PC-9 (cell line): ENCODE measurements around the gene ADGRA1. TPM values are rescaled to one million over a fixed set of nuclear protein-coding genes. Genes with fewer than 3 reads are reported as not detected.

ENCODE experiments used
- BruUV-seq: library from RNA; stranded (reverse); fragments of 400-500 nt; replicated peaks from 2 replicates; lab custom pipeline; 2021; lab: Mats Ljungman, UMichigan
- CTCF ChIA-PET: fragments of 300-600 bp; sonication (Branson Sonifier 250); formaldehyde crosslinking; loops from one replicate; lab custom pipeline; 2022; ENCODE audit warnings: antibody characterized with exemption; lab: Charles Lee
- POLR2A ChIA-PET: fragments of 300-600 bp; sonication (Branson Sonifier 250); formaldehyde crosslinking; loops from one replicate; lab custom pipeline; 2022; ENCODE audit warnings: antibody characterized with exemption; ENCODE audit not compliant: unreplicated experiment; lab: Charles Lee
- DNase-seq, 2 experiments: peaks; one replicate each; pipeline versions ENCODE4 v3.0.0 to v3.0.0-alpha.2; 2015 to 2022; ENCODE audit warnings: mixed read lengths in 1 of 2
- H2AFZ ChIP-seq: fragments of 200-600 bp; sonication (generic); 2 replicates; pipeline ENCODE4 v1.8.1; 2017; ENCODE audit warnings: antibody characterized with exemption
- H3F3A ChIP-seq: fragments of 200-600 bp; sonication (generic); 2 replicates; pipeline ENCODE4 v1.8.1; 2017; ENCODE audit warnings: antibody characterized with exemption, mild to moderate bottlenecking, low read depth; ENCODE audit not compliant: insufficient read depth
- H3K27ac ChIP-seq: fragments of 200-600 bp; sonication (generic); 2 replicates; pipeline ENCODE4 v1.6.1; 2016; ENCODE audit warnings: mixed run types
- H3K27me3 ChIP-seq: fragments of 200-600 bp; sonication (generic); 2 replicates; pipeline ENCODE4 v1.6.1; 2016; ENCODE audit warnings: low read depth, mixed run types; ENCODE audit not compliant: insufficient read depth
- H3K36me3 ChIP-seq: fragments of 200-600 bp; sonication (generic); 2 replicates; pipeline ENCODE4 v1.6.1; 2016; ENCODE audit warnings: low read depth, mixed run types
- H3K4me1 ChIP-seq: fragments of 200-600 bp; sonication (generic); replicated peaks from 2 replicates; pipeline ENCODE4 v1.6.1; 2016; ENCODE audit warnings: mixed run types; ENCODE audit not compliant: insufficient read depth
- H3K4me2 ChIP-seq: fragments of 200-600 bp; sonication (generic); 2 replicates; pipeline ENCODE4 v1.6.1; 2017; ENCODE audit warnings: mixed run types
- H3K4me3 ChIP-seq: fragments of 200-600 bp; sonication (generic); 2 replicates; pipeline ENCODE4 v1.6.1; 2016; ENCODE audit warnings: mixed run types
- H3K79me2 ChIP-seq: fragments of 200-600 bp; sonication (generic); 2 replicates; pipeline ENCODE4 v1.6.1; 2017; ENCODE audit warnings: low read depth, mixed run types
- H3K9me2 ChIP-seq: fragments of 200-600 bp; sonication (generic); 2 replicates; pipeline ENCODE4 v1.8.1; 2017; ENCODE audit warnings: mild to moderate bottlenecking; ENCODE audit not compliant: insufficient read depth
- H3K9me3 ChIP-seq: fragments of 200-600 bp; sonication (generic); 2 replicates; pipeline ENCODE4 v1.8.1; 2016; ENCODE audit warnings: low read depth; ENCODE audit not compliant: insufficient read depth
- H4K20me1 ChIP-seq: fragments of 200-600 bp; sonication (generic); 2 replicates; pipeline ENCODE4 v1.8.1; 2017; ENCODE audit not compliant: insufficient read depth
- EZH2 ChIP-seq: fragments of 200-600 bp; sonication (generic); IDR thresholded peaks from 2 replicates; pipeline ENCODE4 v1.8.0; 2017; ENCODE audit warnings: antibody characterized with exemption, low read depth
- intact Hi-C: fragments of 100-400 bp; cut with micrococcal nuclease; formaldehyde crosslinking; loops from one replicate; pipeline ENCODE4 v1.10.0; 2022; ENCODE audit not compliant: unreplicated experiment
- total RNA-seq: library from RNA; stranded (reverse); gene quantifications from 2 replicates; pipeline ENCODE4 v1.2.3, GENCODE V29; 2021
- TF ChIP-seq, protein P1 (sequence below): fragments of 200-600 bp; sonication (generic); conservative IDR thresholded peaks from 2 replicates; pipeline ENCODE4 v1.6.1; 2017; ENCODE audit warnings: mixed run types, antibody characterized with exemption, mild to moderate bottlenecking, moderate library complexity

ADGRA1 gene
- total RNA-seq, 1 experiment from 2014 or later = not detected

DNA sequence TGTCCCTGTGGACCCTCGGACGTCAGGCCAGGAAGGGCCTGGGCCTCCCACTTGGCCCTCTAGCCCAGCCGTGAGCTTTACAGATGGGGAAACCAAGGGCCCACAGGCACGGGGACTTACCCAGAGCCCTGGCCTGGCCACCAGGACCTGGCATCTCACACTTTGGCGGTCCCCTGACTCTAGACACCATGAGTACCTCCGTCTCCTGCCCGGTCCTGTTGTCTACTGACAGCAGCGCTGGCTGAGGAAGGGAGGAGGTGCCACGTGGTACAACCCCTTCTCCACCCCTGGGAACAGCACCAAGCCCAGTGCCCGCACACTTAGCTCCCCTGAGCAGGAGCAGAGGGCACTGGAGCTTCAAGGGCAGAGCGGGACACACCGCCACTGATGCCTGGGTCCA lies 26.1 kb downstream of the ADGRA1 start:
- no peak for TF ChIP-seq EZH2
- TF ChIP-seq, protein P1, sequence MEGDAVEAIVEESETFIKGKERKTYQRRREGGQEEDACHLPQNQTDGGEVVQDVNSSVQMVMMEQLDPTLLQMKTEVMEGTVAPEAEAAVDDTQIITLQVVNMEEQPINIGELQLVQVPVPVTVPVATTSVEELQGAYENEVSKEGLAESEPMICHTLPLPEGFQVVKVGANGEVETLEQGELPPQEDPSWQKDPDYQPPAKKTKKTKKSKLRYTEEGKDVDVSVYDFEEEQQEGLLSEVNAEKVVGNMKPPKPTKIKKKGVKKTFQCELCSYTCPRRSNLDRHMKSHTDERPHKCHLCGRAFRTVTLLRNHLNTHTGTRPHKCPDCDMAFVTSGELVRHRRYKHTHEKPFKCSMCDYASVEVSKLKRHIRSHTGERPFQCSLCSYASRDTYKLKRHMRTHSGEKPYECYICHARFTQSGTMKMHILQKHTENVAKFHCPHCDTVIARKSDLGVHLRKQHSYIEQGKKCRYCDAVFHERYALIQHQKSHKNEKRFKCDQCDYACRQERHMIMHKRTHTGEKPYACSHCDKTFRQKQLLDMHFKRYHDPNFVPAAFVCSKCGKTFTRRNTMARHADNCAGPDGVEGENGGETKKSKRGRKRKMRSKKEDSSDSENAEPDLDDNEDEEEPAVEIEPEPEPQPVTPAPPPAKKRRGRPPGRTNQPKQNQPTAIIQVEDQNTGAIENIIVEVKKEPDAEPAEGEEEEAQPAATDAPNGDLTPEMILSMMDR = no peak
- H4K20me1 ChIP-seq = no peaks in the 10 kb centered on the region
- H3K27me3 ChIP-seq = peaks cover 46% of the 10 kb centered on the region
- BruUV-seq = no TSS peak
- H3K79me2 ChIP-seq = no peaks in the 10 kb centered on the region
- ChIA-PET POLR2A (no interaction called here), CTCF (no interaction called here)
- H3K27ac ChIP-seq = no peak overlapping the region
- no peaks in the 10 kb centered on the region for H3K9me3 ChIP-seq
- no peak for DNase-seq
- no peak overlapping the region for H3K4me3 ChIP-seq
- no peaks in the 10 kb centered on the region for H3F3A ChIP-seq
- H3K4me1 ChIP-seq = no peaks in the 10 kb centered on the region
- no peak overlapping the region for H3K4me2 ChIP-seq
- H3K9me2 ChIP-seq = no peaks in the 10 kb centered on the region
- H3K36me3 ChIP-seq = no peaks in the 10 kb centered on the region
- intact Hi-C loops = no loop called here
- H2AFZ ChIP-seq = no peak overlapping the region

DNA sequence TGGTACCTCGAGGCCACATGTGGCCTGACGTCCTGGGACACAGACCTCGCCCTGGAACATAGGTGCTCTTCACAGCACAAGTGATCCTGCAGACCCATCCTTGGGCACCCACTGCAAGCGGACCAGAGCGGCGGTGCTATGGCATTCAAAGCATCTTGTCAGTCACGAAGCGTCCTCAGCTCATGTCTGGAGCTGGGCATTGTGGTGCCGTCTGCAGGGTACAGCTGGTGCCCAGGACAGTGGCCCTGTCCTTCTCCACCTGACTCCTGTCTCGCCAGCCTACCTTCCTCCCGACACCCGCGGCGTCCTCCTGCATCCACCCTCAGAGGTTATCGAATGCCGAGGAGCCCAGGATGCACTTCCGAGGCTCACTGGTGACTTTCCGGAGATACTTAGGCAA lies 26.5 kb downstream of the ADGRA1 start:
- no peak for DNase-seq
- ChIA-PET CTCF (no interaction called here), POLR2A (no interaction called here)
- Histone ChIP-seq H3K4me2 (no peak overlapping the region), H3K27ac (no peak overlapping the region), H3K4me1 (no peaks in the 10 kb centered on the region), H3K9me3 (no peaks in the 10 kb centered on the region), H2AFZ (no peak overlapping the region), H3K27me3 (peaks cover 50% of the 10 kb centered on the region), H3K4me3 (no peak overlapping the region), H4K20me1 (no peaks in the 10 kb centered on the region), H3K79me2 (no peaks in the 10 kb centered on the region), H3K36me3 (no peaks in the 10 kb centered on the region), H3K9me2 (no peaks in the 10 kb centered on the region), H3F3A (no peaks in the 10 kb centered on the region)
- intact Hi-C loops = no loop called here
- TF ChIP-seq, protein P1 = no peak
- TF ChIP-seq EZH2 = no peak
- BruUV-seq = no TSS peak

DNA sequence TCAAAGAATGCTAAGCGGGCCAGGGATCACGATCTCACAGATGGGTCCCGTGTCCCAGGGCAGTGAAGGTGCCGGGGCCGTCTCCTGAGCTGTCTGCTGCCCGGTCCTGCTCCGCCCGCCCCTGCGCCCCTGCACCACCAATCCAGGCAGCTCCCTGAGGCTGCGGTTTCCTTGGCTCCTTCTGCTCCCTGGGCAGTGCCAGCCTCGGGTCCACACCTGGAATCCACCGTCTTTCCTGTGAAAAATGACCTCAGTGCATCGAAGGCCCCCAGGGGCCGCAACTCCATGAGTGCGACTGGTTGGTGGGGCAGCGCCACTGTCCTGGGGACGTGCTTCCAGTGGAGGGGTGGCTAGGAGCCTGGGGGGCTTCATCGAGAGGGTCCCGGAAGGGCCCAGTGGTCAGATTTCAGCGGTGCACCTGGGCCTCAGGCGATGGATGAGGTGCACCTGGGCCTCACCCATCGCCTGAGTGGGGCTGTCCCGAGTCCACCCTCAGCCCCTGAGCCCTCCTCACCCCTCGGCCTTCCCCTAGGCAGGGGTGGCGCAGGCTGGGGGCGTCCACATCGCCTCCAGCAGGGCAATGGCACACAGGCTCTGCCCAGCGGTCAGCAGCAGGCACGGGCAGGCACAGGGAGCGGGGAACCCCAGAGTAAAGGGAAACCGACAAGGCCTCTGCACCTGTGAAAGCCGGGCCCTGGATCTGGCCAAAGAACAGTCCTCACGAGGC lies 27.2 kb downstream of the ADGRA1 start:
- Histone ChIP-seq H3K79me2 (no peaks in the 10 kb centered on the region), H3K4me2 (no peak overlapping the region), H3K9me2 (no peaks in the 10 kb centered on the region), H3K4me1 (no peaks in the 10 kb centered on the region), H3K4me3 (no peak overlapping the region), H3K36me3 (no peaks in the 10 kb centered on the region), H4K20me1 (no peaks in the 10 kb centered on the region), H3K27ac (no peak overlapping the region), H3K9me3 (no peaks in the 10 kb centered on the region), H3F3A (no peaks in the 10 kb centered on the region), H2AFZ (no peak overlapping the region), H3K27me3 (peaks cover 54% of the 10 kb centered on the region)
- DNase-seq = no peak
- no TSS peak for BruUV-seq
- TF ChIP-seq, protein P1 = no peak
- TF ChIP-seq EZH2 = no peak
- ChIA-PET CTCF (no interaction called here), POLR2A (no interaction called here)
- intact Hi-C loops = no loop called here
